GM06990 (cell line): ENCODE measurements around the gene EIF5A.

Experiments
- DNase-seq: peaks from one replicate; pipeline ENCODE4 v3.0.0-alpha.2; 2011; ENCODE audit not compliant: insufficient read length; ENCODE audit errors: extremely low read depth
- H3K27me3 ChIP-seq: replicated peaks from 2 replicates; pipeline ENCODE4 v1.6.0; 2011; ENCODE audit warnings: low read length; ENCODE audit not compliant: control insufficient read depth, insufficient read depth
- H3K36me3 ChIP-seq: 2 replicates; pipeline ENCODE4 v1.5.1; 2011; ENCODE audit warnings: low read length; ENCODE audit not compliant: control insufficient read depth, insufficient read depth
- H3K4me3 ChIP-seq: replicated peaks from 2 replicates; pipeline ENCODE4 v1.5.1; 2011; ENCODE audit warnings: low read depth, mild to moderate bottlenecking, control low read depth, low read length
- CTCF ChIP-seq: IDR thresholded peaks from 2 replicates; pipeline ENCODE4 v1.5.1; 2011; ENCODE audit warnings: low read length, control low read depth, mild to moderate bottlenecking, inconsistent platforms; ENCODE audit not compliant: insufficient read depth, poor library complexity, severe bottlenecking

EIF5A gene

GRCh38 chr17:7306911-7307685, at the start of gene EIF5A:
TSS of gene EIF5A (plus strand) at chr17:7307628. CDS start at chr17:7309636, 2,008 bp downstream.
- H3K36me3 ChIP-seq, result peaks cover 20% of the 10 kb centered on the region
- DNase-seq, result peak; percentile 98
- no peak for TF ChIP-seq CTCF
- H3K4me3 ChIP-seq, result peak within 1 kb of the TSS; percentile 96
- H3K27me3 ChIP-seq, result no peaks in the 10 kb centered on the region

- TF ChIP-seq CTCF, result no peak
- peaks cover 20% of the 10 kb centered on the region for H3K36me3 ChIP-seq
- no peak for DNase-seq
- H3K27me3 ChIP-seq, result peaks cover 2% of the 10 kb centered on the region; the same call in 1 of the 2 replicates
- no peak overlapping the region for H3K4me3 ChIP-seq
These were observed 48.5 kb upstream of the EIF5A start for GRCh38 chr17:7258731-7259554.

- Histone ChIP-seq H3K36me3 (peaks cover 18% of the 10 kb centered on the region), H3K27me3 (peaks cover 2% of the 10 kb centered on the region; the same call in 1 of the 2 replicates), H3K4me3 (no peak overlapping the region)
- TF ChIP-seq CTCF, result no peak
- DNase-seq, result no peak
These were observed 47.9 kb upstream of the EIF5A start for GRCh38 chr17:7259555-7259889.

- Histone ChIP-seq H3K36me3 (peaks cover 14% of the 10 kb centered on the region), H3K27me3 (peaks cover 2% of the 10 kb centered on the region; the same call in 1 of the 2 replicates), H3K4me3 (no peak overlapping the region)
- no peak for TF ChIP-seq CTCF
- no peak for DNase-seq
These were observed 47.3 kb upstream of the EIF5A start for GRCh38 chr17:7260151-7260550.

DNA sequence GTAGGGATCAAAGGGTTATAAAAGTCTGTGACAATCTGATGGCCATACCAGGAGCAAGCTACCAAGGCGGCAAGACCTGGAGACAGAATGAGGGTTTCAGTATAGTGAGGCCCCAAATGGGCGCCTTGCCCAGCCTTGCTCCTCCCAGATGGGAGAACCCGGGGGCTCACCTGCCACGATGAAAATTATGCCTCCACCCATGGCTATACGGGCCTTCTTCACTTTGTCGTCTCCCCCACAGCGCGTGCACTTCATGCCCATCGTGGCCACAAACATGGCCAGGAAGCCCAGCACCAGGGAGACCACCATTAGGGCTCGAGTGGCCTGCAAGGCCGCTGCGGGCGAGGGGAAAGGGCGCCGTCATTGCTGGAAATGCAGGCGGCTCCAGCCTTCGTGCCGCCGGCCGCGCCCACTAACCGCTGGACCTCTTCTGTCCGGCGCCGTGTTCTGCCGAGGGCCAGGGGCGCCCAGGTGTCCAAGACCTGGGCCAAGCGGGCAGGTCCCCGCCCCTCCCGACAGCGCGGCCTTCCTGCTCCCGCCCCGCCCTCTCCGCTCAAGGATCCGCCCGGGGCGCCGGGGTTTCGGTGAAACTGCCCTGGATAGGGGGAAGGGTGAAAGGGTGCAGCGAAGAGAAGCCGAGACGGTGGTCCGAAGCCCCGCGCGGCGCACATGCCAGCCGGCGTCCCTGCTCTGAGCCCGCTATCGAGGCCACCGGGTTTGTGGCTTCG, 46.6 kb upstream of the EIF5A start:
- DNase-seq, result no peak
- peaks cover 13% of the 10 kb centered on the region for H3K36me3 ChIP-seq
- H3K4me3 ChIP-seq, result peak overlapping the region; percentile 14
- TF ChIP-seq CTCF, result no peak
- peaks cover 2% of the 10 kb centered on the region; the same call in 1 of the 2 replicates for H3K27me3 ChIP-seq
